GM12801 (cell line): ENCODE results near the gene KRT10.

Experiments used
- TF ChIP-seq, protein P1 (sequence below): IDR thresholded peaks from one replicate; pipeline ENCODE4 v1.5.1; 2011; ENCODE audit warnings: control low read depth; ENCODE audit not compliant: insufficient read length; ENCODE audit errors: extremely low read depth

Gene KRT10

DNA sequence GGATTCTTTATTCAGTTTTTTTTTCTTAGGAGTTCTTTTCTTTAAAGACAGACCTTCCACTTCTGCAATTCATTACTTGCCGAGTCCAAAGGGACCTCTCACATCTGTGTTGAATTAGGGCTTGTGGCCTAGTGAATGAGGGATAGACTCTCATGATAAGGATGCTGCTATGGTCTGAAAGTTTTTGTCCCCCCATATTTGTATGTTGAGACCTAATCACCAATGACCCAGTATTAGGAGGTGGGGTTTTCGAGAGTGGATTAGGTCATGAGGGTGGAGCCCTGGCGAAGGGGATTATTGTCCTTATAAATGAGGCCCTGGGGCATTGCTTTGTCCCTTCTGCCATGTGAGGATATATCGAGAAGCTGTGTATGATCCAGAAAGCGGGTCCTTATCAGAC lies 35.1 kb upstream of the KRT10 start:
- TF ChIP-seq, protein P1, sequence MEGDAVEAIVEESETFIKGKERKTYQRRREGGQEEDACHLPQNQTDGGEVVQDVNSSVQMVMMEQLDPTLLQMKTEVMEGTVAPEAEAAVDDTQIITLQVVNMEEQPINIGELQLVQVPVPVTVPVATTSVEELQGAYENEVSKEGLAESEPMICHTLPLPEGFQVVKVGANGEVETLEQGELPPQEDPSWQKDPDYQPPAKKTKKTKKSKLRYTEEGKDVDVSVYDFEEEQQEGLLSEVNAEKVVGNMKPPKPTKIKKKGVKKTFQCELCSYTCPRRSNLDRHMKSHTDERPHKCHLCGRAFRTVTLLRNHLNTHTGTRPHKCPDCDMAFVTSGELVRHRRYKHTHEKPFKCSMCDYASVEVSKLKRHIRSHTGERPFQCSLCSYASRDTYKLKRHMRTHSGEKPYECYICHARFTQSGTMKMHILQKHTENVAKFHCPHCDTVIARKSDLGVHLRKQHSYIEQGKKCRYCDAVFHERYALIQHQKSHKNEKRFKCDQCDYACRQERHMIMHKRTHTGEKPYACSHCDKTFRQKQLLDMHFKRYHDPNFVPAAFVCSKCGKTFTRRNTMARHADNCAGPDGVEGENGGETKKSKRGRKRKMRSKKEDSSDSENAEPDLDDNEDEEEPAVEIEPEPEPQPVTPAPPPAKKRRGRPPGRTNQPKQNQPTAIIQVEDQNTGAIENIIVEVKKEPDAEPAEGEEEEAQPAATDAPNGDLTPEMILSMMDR: no peak

- TF ChIP-seq, protein P1: no peak
Measured at GRCh38 chr17:40854175-40854814, 31.9 kb upstream of the KRT10 start.

DNA sequence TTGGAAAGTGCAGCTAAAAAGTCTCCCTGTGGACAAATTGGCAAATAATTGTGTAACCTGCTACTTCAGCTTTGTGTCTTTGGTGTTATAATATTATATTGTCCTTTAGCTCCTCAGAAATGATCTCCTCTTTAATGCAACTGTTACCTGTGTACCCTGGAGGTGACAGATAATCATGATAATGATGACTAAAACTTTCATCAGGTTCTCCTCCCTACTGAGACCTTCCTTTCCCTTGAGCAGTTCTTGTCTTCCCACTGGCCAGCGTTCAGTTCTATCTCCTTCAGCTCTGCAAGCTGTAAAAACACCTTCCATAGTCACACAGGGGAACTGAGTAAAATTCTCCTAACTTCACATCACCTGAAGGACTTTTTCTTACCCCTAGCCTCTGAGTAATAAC lies 29.9 kb upstream of the KRT10 start:
- TF ChIP-seq, protein P1: no peak

- TF ChIP-seq, protein P1: no peak
Measured at GRCh38 chr17:40850293-40850972, 28.0 kb upstream of the KRT10 start.

DNA sequence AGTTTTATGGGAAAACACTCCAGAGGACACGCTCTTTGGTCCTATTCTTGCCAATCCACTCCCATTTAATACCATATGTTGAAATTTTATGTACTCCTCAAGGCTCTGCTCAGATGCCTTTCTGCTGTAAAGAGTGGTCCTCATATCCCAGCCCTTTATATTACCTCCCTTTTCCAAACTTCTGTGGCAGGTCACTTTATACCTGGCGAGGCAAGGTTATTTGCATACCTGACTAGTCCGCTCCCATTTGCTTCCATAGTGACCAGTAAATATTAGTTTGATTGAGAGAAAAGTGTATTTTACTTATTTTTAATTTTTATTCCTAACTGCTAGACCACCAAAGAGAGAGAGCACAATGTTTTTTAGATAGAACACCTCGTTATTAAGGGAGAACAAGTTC lies 27.3 kb upstream of the KRT10 start:
- TF ChIP-seq, protein P1: no peak

GRCh38 chr17:40848583-40849235 lies 26.3 kb upstream of the KRT10 start:
- TF ChIP-seq, protein P1: no peak

DNA sequence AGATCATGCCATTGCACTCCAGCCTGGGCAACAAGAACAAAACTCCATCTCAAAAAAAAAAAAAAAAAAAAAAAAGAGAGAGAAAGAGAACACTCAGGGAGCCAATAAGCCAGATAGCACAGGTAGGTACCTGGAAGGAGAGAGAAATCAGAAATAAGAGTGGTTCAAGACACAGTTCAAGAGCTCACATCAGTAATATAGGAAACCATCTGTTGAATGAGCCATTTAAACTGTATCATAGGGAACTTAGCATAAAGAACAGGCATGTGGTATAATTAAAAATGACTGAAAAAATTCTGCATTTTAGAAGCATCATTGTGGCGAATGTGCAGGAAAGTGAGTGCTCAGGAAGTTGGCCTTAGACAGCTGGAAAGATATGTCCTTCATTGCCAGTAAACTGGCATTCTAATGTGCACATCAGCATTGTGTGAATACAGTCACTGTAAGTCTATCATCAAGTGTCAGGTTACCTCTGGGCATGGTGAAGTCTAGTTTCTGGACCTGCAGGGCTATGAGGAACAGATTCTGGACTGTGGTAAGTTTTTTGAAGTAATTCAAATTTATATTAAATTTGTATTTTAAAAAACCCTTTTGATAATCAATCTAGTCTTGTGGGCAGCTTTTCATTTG lies 24.2 kb upstream of the KRT10 start:
- TF ChIP-seq, protein P1: no peak
